Renal cortex interstitium (tissue), 11 donors: ENCODE results near the gene SLC6A19. TPM values are rescaled to one million over a fixed set of nuclear protein-coding genes. Genes with fewer than 3 reads are reported as not detected.
A peak's percentile ranks its signal among the peaks of the same experiment; 100 is the strongest.

Experiments
- DNase-seq, 11 donors: peaks; one replicate each; pipeline ENCODE4 v3.0.0-alpha.2; 2013; ENCODE audit warnings: low read depth in 9 of 11, low spot score in 4 of 11; ENCODE audit errors: extremely low read depth in 1 of 11
- polyA plus RNA-seq, 3 donors: library from polyadenylated mRNA; unstranded; fragments of 120-200 nt; gene quantifications; one replicate each; pipeline ENCODE4 v1.2.1, GENCODE V29; 2013; ENCODE audit not compliant: insufficient read length in 3 of 3

Gene SLC6A19
- polyA plus RNA-seq, 3 donors = 51.8 to 83.3 (median 56.1) TPM

DNA sequence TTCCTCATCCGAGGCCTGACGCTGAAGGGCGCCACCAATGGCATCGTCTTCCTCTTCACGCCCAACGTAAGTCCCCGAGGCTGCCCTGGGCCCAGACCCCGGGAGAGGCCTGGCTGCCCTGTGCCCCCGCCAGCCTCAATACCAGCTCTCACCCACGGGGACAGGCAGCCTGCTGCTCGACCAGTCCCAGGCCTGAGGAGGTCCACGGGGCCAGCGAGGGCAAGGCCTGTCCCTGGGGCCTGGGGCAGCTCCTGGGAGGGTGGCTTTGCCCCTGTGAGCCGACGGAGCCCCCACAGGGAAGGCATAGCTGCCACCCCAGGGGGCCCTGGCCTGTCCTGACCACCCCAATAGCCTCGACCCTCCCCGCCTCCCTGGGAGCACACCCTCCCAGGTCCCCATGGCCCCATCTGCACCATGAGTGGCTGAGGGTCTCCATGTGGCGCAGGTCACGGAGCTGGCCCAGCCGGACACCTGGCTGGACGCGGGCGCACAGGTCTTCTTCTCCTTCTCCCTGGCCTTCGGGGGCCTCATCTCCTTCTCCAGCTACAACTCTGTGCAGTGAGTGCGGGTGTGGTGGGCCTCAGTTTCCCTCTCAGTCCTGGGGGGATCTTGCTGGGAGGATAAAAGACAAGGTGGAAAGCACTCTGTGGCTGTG is 12.2 kb downstream of the SLC6A19 start:
- DNase-seq = no peak

DNA sequence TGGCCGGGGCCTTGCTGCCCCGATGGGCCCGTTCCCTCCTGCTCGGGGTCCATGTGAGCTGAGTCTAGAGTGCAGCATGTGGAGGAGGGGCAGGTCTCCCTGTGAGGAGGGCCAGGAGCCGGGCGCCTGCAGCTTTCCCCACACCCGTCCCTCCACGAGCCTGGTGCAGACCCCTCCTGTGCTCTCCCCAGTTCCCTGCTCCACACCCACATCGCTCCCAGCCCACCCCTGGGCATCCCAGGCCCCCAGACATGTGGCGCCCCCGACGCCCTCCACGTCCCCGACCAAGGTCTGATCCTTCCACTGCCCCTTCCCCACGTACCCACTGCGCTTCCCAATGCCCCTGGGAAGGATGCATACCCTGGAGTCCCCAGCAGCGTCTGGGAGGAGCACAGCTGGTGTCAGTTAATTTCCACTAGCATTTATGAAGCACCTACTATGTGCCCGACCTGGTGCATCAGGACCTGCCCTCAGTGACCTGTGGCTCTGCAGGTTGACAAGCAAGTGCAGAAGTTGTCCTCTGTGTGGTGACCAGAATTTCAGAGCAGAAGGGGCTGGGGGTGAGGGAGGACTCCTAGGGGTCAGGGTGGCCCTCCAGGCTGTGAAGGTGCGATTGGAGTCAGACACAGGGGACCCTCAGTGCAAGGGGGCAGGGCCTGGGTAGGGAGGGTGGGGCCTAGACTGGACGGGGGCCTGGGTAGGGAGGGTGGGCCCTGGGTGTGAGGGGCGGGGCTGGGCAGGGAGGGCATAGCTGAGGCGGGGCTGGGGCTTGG is 13.0 kb downstream of the SLC6A19 start:
- DNase-seq = no peak

DNA sequence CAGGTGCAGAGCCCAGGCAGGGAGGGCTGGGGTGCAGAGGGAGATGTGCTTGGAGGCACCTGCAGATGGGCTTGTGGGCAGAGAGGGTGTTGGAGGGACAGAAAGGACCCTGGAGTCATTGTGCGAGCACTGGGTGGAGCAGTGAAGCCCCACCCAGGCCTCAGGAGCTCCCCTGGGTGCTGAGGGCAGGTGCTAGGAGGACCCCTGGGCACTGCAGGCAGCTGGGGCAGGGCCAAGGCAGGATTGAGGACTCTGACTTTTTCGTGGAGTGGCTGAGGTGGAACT is 13.5 kb downstream of the SLC6A19 start:
- no peak for DNase-seq

DNA sequence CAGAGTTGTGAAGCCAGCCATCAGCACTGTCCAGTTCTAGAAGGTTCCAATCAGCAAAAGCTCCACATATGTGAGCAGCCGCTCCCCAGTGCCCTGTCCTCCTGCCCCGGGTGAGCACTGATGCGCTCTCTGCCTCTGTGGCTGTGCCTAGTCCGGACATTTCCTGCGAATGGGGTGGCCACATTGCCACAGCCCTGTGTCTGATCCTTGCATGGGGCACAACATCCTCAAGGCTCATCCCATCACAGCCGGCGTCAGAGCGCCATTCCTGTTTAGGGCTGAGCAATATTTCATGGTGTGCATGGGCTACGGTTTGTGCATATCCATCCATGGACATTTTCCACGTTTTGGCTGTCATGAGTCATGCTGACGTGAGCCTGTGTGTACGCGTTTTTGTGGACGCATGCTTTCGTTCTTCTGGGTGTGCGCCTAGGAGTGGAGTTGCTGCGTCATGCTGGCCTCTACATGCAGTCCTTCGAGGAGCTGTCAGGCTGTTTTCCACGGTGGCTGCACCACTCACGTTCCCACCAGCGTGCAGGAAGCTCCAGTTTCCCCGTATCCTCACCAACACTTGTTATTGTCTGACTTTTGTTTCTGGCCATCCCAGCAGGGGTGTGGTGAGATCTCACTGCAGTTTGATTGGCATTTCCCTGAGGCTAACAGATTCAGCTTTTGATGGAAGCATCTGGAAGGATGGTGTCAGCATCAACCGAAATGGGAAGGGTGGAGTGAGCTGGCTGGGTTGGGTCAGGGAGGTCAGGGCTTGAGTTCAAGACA is 14.1 kb downstream of the SLC6A19 start:
- no peak for DNase-seq

DNA sequence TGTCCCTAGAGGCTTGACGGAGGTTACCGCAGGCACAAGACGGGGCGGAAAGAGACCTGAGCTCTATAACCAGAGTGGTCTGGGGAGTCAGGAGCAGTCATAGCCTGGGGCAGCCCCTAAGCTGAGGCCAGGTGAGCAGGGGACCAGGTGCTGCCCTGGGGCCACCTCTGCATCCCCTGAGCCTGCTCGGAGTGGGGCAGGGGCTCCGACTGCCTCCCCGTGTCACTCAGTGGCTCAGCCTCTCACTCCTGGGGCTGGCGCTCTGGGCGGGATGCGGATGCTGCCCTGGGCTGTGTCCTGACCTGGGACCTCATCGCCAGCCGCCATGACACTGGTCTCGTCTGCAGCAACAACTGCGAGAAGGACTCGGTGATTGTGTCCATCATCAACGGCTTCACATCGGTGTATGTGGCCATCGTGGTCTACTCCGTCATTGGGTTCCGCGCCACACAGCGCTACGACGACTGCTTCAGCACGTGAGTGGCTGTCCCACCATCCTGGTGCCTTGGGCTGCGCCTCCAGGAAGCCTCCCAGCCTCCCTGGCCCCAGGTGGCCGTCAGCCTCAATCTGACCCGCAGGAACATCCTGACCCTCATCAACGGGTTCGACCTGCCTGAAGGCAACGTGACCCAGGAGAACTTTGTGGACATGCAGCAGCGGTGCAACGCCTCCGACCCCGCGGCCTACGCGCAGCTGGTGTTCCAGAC is 15.0 kb downstream of the SLC6A19 start:
- no peak for DNase-seq

DNA sequence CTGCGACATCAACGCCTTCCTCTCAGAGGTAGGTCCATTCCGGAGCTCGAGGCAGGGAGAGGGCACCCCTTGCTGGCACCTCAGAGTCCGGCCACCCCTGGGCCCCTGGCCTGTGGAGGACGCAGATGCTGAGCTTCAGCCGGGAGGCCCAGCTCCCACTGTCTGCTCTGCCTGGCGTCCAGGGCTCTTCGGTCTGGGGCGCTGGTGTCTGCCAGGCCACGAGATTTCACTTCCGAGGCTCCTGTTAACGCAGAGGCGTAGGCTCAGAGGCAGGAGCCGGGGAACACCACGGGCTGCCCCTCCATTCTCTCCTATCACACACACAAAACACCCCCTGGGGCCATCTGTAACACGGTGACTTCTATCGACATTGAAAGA is 15.5 kb downstream of the SLC6A19 start:
- no peak for DNase-seq

DNA sequence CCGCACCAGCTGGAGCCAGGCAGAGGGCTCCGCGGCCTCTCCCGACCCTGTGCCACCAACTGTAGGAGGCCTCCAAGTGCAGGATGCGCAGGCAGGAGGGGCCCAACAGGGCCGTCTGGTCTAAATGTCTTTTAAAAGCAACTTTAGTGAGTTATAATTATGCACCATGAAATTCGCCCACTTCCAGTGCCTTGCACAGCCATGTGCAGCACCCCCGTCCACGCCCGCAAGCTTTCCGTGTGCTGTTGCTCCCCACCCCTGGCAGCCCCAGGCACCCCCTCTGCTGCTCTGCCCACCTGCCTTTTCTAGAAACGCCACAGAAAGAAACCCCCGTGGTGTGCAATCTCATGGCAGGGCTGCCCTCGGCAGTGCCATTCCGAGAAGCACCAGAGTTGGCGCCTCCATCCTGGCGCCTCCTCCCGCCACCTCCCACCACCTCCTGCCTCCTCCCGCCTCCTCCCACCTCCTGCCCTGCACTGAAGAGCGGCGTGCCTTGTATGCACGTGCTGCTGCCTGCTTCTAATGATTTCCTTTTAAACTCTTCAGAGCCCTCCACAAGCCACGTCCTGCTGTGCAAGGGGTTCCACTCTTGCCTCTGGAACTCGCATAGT is 16.3 kb downstream of the SLC6A19 start:
- DNase-seq = peak in 2 of 11 donors; percentile 30 to 43

DNA sequence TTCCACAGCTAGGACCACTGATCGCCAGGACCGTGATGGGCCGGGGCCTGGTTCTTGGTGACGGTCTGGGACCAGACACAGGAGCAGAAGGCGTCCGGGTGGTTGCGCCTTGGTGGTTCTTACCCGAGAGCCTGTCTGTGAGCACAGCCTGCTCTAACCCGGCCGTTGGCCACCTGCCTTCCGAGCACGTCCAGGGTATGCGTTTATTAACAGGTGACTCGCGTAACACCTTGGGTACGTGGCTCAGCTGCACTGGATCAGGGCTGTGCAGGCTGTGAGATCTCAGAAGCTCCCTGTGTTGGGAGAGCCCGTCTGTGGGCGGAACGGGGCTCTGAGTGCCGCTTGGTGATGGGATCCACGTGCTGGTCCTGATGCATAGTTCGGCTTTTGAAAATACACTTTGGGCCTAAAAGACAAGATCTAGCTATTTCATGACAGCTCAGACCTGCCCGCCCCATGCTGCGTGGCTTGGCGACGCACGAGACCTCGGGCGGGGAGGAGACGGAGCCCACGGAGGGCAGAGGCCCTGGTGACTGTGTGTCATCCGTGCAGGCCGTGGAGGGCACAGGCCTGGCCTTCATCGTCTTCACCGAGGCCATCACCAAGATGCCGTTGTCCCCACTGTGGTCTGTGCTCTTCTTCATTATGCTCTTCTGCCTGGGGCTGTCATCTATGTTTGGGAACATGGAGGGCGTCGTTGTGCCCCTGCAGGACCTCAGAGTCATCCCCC is 17.1 kb downstream of the SLC6A19 start:
- DNase-seq = no peak

DNA sequence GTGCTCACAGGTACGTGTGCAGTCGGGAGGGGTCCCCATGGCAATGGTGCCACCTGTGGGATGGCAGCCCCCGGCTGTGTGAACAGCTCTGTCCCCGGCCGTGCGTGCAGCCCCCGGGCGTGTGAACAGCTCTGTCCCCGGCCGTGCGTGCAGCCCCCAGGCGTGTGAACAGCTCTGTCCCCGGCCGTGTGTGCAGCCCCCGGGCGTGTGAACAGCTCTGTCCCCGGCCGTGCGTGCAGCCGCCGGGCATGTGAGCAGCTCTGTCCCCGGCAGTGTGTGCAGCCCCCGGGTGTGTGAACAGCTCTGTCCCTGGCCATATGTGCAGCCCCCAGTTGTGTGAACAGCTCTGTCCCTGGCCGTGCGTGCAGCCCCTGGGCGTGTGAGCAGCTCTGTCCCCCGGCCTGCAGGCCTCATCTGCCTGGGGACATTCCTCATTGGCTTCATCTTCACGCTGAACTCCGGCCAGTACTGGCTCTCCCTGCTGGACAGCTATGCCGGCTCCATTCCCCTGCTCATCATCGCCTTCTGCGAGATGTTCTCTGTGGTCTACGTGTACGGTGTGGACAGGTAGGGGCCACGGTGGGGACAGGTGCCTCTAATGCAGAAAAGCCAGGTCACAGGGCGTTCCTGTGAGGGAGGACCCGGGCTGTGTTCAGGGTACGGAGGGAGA is 17.8 kb downstream of the SLC6A19 start:
- DNase-seq = no peak

DNA sequence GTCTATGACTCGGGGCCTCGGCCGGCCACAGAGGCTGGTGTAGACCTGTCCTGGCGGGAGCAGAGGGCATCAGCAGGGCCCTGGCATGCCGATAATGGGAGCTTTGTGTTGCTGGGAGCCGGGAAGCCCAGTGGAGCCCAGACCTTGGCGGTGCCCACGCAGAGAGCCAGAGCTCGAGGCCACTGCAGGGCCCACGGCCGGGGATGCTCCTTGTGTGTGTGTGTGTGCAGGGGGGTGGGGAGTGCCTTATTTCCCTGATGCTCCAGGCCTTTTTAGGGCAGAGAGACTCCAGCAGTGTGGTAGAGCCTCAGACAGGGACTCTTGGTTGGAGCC is 18.3 kb downstream of the SLC6A19 start:
- DNase-seq = no peak

DNA sequence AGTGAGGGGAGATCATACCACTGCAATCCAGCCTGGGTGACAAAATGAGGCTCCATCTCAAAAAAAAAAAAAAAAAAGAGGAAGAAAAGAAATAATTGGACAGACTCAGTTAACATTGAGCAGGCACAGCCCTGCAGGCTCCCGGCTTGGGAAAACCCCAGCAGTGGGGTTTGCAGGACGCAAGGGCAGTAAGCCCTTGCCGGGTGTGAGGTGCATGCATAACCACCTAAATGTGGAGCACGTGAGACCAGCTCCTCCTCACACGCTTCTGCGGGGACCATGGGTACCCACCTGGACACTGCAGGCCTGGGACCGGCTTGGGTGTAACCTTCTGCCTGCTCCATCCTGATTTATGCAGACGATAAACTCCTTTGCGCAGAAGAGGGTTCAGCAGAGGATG is 19.0 kb downstream of the SLC6A19 start:
- no peak for DNase-seq

DNA sequence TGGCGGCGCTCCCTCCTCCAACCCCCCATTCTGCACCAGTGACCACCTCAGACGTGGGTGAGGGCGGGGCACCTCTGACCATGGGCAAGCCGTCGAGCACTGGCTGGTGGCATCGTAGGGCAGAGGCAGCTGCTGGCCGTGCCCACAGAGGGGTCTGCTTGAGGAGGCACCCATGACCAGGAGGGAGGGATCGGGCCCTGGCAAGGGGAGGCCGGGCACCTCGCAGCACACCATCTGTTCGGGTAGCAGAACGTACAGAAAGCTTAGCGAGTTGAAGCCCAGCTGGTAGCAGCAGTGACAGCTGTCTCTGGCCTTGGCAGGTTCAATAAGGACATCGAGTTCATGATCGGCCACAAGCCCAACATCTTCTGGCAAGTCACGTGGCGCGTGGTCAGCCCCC is 19.4 kb downstream of the SLC6A19 start:
- DNase-seq = no peak

DNA sequence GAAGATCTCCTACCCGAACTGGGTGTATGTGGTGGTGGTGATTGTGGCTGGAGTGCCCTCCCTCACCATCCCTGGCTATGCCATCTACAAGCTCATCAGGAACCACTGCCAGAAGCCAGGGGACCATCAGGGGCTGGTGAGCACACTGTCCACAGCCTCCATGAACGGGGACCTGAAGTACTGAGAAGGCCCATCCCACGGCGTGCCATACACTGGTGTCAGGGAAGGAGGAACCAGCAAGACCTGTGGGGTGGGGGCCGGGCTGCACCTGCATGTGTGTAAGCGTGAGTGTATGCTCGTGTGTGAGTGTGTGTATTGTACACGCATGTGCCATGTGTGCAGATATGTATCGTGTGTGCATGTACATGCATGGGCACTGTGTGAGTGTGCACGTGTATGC is 20.3 kb downstream of the SLC6A19 start:
- DNase-seq = no peak

DNA sequence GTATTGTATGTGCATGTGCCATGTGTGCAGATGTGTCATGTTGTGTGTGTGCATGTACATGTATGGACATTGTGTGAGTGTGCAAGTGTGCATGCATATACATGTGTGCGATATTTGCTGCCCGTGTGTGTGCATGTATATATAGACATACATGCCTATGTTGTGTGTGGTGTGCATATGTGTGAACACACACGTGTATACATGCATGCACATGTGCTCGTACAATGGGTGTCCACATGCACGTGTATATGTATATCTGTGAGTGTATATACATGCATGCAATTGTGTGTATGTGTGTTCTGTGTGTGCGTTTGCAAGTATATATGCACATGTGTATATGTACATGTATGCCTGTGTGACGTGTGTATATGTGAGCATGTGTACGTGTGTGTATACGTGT is 20.8 kb downstream of the SLC6A19 start:
- no peak for DNase-seq

DNA sequence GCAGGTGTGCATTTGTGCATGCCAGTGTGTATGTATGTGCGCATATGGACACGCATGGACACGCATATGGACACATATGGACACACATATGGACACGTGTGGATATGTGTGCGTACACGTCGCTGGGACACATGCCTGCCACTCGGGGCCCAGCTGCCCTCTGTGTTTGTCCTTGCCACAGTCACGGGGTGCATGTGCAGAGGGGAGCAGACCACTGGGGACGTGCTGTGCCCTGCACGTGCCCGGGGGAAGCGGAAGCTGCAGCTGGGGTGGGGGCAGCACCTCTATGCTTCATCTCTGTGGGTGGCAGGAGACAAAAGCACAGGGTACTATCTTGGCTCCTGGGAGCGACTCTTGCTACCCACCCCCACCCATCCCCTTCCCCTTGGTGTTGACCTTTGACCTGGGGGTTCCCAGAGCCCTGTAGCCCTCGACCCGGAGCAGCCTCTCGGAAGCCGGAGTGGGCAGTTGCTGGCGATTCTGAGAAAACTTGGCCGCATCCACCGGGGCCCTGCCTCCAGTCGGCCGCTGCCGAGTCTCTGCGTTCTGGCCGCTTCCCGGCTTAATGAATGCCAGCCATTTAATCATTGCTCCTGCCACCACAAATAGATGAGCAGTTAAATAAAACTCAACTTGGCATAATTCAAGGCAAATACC is 21.4 kb downstream of the SLC6A19 start:
- DNase-seq = no peak

DNA sequence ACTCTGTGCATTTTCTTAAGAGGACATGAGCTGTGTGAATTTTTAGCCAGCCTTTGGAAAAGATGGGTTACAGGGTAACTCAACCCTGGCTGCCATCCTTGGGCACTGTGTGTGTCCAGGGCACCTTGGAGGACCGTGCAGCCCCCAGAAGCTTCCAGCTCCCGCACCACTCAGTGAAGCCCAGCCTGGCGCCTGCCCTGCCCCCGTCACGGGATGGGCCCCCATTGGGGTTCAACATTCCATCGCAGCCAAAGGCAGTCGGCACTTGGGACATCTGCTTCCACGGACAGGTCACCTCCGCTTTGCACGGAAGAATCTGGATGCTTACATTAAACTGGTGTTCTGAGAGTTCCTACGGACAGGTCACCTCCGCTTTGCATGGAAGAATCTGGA is 21.9 kb downstream of the SLC6A19 start:
- no peak for DNase-seq

DNA sequence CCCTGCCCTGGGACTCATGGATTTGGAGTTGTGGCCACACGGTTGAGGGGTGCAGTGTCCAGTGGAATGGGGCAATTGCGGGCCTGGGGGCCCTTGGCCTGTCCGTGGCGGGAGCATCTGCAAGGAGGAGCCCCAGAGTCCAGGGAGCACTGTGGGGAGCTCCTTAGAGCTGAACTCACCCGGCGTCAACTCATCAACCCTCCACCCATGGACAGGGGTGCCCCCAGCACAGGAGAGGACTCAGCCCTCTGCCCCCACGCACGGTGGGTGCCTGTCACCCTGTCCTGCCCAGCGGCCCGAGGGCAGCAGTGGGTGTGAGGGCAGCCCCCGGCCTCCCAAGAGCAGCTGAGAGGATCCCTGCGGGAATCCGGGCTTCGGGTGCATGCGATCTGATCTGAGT is 23.2 kb downstream of the SLC6A19 start:
- DNase-seq = no peak

DNA sequence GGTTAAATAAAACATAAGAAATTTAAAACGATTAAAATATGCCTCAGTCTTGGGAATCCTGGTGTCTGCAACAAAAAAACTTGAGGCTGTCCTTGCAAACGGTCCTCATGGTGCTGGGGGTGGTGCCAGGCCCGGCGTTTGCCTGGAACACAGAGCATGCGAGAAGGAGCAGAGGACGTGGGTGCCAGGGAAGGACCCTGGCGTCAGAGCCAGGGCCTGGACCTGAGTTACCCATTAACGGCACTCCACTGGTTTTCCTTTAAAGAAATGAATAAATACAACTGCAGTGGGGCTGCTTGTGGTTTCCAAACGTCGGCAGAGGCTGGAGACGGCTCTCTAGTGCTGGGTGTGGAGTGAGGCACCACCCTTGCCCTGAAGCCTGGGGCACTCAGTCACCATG is 23.7 kb downstream of the SLC6A19 start, which contains the start of gene SLC6A18:
SLC6A18 (plus strand) TSS at position 301 of the 400 bp plus-strand sequence; CDS start at position 398, 97 bp downstream.
- no peak for DNase-seq
